ENCODE results near the gene APEX1. TPM values are rescaled to one million over a fixed set of nuclear protein-coding genes. Genes with fewer than 3 reads are reported as not detected.
"Not testable (repeated sequence)": the region's sequence is repeated elsewhere in the genome, so short reads cannot be mapped to it uniquely, and the experiment has no call there.

APEX1 gene
- polyA plus RNA-seq, 10 donors: 136 to 200 (median 160) TPM

GRCh38 chr14:20503898-20504297 lies 48.9 kb downstream of the APEX1 start:
- peak in 1 of 3 donors; percentile 35 for DNase-seq

GRCh38 chr14:20506276-20506675 lies 51.2 kb downstream of the APEX1 start:
- DNase-seq: not testable (repeated sequence)

GRCh38 chr14:20506752-20507151 lies 51.7 kb downstream of the APEX1 start:
- DNase-seq: not testable (repeated sequence)

Other genes with a start within 250 kb of the APEX1 start
- not detected for gene OR11H6, start 231.5 kb upstream of the APEX1 start, polyA plus RNA-seq (ENCODE audit: insufficient read length in 10 of 10)
- gene OR11H7, start 226.2 kb upstream of the APEX1 start, polyA plus RNA-seq (ENCODE audit: insufficient read length in 10 of 10): under 1 TPM in 5 of 10 donors, not detected in 5; 0.13 to 0.68 (median 0.30) TPM
- gene OR11H4, start 215.9 kb upstream of the APEX1 start, polyA plus RNA-seq (ENCODE audit: insufficient read length in 10 of 10): not detected
- 10 to 100 TPM; 10.2 to 14.8 (median 12.5) TPM for gene TTC5, start 149.3 kb upstream of the APEX1 start, polyA plus RNA-seq (ENCODE audit: insufficient read length in 10 of 10)
- 10 to 100 TPM; 49.0 to 76.0 (median 65.6) TPM for gene CCNB1IP1, start 121.9 kb upstream of the APEX1 start, polyA plus RNA-seq (ENCODE audit: insufficient read length in 10 of 10)
- gene PARP2, start 111.6 kb upstream of the APEX1 start, polyA plus RNA-seq (ENCODE audit: insufficient read length in 10 of 10): 10 to 100 TPM; 26.2 to 46.7 (median 32.9) TPM
- gene TEP1, start 41.7 kb upstream of the APEX1 start, polyA plus RNA-seq (ENCODE audit: insufficient read length in 10 of 10): 10 to 100 TPM; 12.0 to 22.2 (median 15.6) TPM
- 1 to 10 TPM in 5 of 10 donors, under 1 TPM in 5; 0.41 to 1.8 (median 0.97) TPM for gene KLHL33, start 19.1 kb upstream of the APEX1 start, polyA plus RNA-seq (ENCODE audit: insufficient read length in 10 of 10)
- 10 to 100 TPM; 24.8 to 50.0 (median 32.4) TPM for gene OSGEP, start 414 bp upstream of the APEX1 start, polyA plus RNA-seq (ENCODE audit: insufficient read length in 10 of 10)
- 10 to 100 TPM; 15.7 to 31.4 (median 19.8) TPM for gene PIP4P1, start 6.2 kb downstream of the APEX1 start, polyA plus RNA-seq (ENCODE audit: insufficient read length in 10 of 10)
- gene PNP, start 14.2 kb downstream of the APEX1 start, polyA plus RNA-seq (ENCODE audit: insufficient read length in 10 of 10): 10 to 100 TPM in 8 of 10 donors, 1 to 10 TPM in 2; 8.7 to 17.2 (median 11.9) TPM
- gene RNASE10, start 50.3 kb downstream of the APEX1 start, polyA plus RNA-seq (ENCODE audit: insufficient read length in 10 of 10): under 1 TPM in 2 of 10 donors, not detected in 8; 0.18 to 0.21 TPM
- not detected for gene RNASE9, start 105.8 kb downstream of the APEX1 start, polyA plus RNA-seq (ENCODE audit: insufficient read length in 10 of 10)
- not detected for gene RNASE11, start 132.8 kb downstream of the APEX1 start, polyA plus RNA-seq (ENCODE audit: insufficient read length in 10 of 10)
- not detected for gene RNASE12, start 136.2 kb downstream of the APEX1 start, polyA plus RNA-seq (ENCODE audit: insufficient read length in 10 of 10)
- not detected for gene OR6S1, start 186.5 kb downstream of the APEX1 start, polyA plus RNA-seq (ENCODE audit: insufficient read length in 10 of 10)
- gene RNASE4, start 229.3 kb downstream of the APEX1 start, polyA plus RNA-seq (ENCODE audit: insufficient read length in 10 of 10): 10 to 100 TPM in 1 of 10 donors, 1 to 10 TPM in 9; 1.3 to 10.3 (median 4.0) TPM
- gene ANG, start 233.5 kb downstream of the APEX1 start, polyA plus RNA-seq (ENCODE audit: insufficient read length in 10 of 10): 1 to 10 TPM; 2.2 to 3.6 (median 2.6) TPM

Data from muscle of back (tissue), 11 donors.